GM19467 (cell line): ENCODE measurements around the gene TUBE1.
"Not testable (repeated sequence)": the region's sequence is repeated elsewhere in the genome, so short reads cannot be mapped to it uniquely, and the experiment has no call there.

Experiments used
- ATAC-seq: cut with Tn5 transposase; IDR thresholded peaks from one replicate; pipeline ENCODE4 v1.9.1; 2021; ENCODE audit warnings: mild to moderate bottlenecking, moderate library complexity; ENCODE audit not compliant: unreplicated experiment

TUBE1 gene, protein sequence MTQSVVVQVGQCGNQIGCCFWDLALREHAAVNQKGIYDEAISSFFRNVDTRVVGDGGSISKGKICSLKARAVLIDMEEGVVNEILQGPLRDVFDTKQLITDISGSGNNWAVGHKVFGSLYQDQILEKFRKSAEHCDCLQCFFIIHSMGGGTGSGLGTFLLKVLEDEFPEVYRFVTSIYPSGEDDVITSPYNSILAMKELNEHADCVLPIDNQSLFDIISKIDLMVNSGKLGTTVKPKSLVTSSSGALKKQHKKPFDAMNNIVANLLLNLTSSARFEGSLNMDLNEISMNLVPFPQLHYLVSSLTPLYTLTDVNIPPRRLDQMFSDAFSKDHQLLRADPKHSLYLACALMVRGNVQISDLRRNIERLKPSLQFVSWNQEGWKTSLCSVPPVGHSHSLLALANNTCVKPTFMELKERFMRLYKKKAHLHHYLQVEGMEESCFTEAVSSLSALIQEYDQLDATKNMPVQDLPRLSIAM

GRCh38 chr6:112087136-112087911 is at the start of gene TUBE1, which contains the start of gene FAM229B:
Gene TUBE1 (minus strand): TSS chr6:112087482. CDS start chr6:112087434, 48 bp downstream.
Gene FAM229B (plus strand): TSS chr6:112087591. CDS start chr6:112099284, 11,693 bp downstream.
- peak; percentile 98 for ATAC-seq

- no peak for ATAC-seq
Observed at GRCh38 chr6:112130878-112131277, 43.6 kb upstream of the TUBE1 start.

- ATAC-seq = no peak
Observed at GRCh38 chr6:112128208-112128607, 40.9 kb upstream of the TUBE1 start.

GRCh38 chr6:112123982-112124381 is 36.7 kb upstream of the TUBE1 start:
- no peak for ATAC-seq

- no peak for ATAC-seq
Observed at GRCh38 chr6:112122756-112123155, 35.5 kb upstream of the TUBE1 start.

DNA sequence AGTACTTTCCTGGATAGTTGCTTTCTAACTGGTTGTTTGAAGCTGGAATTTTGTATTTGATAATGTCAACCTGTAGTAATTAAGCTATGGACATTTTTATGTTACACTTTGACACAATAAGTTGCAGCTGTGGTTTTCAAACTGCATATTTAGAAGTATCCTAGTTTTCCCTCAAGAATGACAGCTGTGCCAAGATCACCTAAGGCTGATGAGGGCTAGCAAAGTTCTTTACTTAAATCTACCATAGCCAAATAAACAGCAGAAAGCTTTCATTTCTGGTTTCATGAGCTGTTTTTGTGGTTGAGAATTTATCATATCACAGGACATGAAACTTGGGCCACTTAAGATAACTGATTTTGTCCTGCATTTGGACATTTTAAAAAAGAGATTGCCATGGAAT is 30.8 kb upstream of the TUBE1 start:
- ATAC-seq = no peak

GRCh38 chr6:112117554-112117953 is 30.3 kb upstream of the TUBE1 start:
- no peak for ATAC-seq

- ATAC-seq = no peak
Observed at GRCh38 chr6:112116221-112116620, 28.9 kb upstream of the TUBE1 start.

GRCh38 chr6:112114577-112115223 is 27.4 kb upstream of the TUBE1 start:
- ATAC-seq = no peak

DNA sequence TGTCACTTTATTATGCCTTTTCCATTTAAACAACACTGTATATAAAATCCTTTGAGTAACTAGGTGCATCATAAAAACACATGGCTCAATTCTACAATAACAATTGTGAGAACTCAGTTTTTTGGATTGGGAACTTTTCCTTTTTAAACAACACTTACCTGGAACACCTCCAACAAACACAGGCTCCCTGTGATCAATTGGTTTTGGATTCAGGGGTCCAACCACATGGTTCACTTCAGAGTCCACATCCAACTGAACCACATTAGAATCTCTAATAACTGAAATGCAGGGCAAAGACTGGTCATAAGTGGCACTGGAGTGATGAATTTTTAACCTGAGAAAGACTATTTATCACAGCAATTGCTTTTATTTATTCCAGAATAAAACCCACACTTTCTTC is 26.6 kb upstream of the TUBE1 start:
- ATAC-seq = no peak

DNA sequence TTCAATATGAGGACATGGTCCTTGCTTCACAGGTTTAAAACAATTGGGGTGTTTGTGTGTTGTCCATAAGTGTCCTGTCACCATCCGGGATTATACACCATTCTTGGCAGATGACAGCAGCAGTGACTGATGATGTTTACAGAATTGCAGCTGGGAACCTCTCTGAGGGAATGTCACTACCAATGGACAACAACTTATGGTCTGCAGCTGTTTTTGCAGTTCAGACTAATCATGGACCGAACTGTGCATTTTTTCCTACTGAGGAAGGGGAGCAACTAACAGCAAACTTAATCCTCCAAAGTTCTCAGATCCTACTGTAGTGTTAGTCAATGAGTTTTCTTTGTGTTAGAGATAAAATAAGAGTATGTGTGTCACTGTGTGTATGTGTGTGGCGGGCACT is 26.1 kb upstream of the TUBE1 start:
- ATAC-seq = no peak

DNA sequence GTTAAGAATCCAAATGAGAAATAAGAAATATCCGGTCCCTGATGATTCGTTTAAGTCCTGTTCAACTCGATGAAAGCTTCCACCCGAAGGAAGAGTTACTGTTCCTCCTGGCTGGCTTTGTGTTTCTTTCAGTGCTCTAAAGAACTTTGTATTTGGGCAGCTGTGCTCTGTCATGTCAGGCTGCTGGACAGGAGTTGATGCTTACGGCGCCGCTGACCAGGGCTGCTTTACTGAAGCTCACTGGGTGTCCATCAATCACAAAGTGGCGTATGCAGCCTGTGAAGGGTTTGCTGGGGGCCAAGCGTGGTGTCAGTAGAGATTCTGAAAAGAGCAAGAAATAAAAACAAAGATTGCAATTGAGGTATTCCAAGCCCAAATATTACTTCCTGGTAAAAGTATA is 22.0 kb upstream of the TUBE1 start:
- ATAC-seq = no peak

DNA sequence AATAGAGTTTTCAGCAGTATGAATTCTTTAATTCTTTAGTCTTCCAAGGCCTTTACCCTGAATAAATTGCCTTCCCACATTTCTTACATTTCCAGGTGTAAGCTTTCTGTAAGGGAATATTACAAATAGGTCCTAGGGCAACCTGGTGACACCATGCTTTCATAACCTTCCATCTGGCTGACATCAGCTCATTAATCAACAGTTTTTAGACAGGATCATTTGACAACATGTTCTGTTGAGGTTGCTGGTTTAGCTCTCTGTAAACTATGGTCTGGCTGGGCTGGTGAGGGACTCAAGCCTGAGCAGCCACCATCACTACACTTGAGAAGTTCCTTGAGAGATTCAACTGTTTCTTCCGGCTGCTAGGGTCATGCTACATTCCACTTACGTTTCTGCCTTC is 19.3 kb upstream of the TUBE1 start:
- no peak for ATAC-seq

DNA sequence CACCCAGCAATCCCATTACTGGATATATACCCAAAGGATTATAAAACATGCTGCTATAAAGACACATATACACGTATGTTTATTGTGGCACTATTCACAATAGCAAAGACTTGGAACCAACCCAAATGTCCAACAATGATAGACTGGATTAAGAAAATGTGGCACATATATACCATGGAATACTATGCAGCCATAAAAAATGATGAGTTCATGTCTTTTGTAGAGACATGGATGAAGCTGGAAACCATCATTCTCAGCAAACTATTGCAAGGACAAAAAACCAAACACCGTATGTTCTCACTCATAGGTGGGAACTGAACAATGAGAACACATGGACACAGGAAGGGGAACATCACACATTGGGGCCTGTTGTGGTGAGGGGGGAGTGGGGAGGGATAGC is 18.7 kb upstream of the TUBE1 start:
- ATAC-seq = not testable (repeated sequence)

DNA sequence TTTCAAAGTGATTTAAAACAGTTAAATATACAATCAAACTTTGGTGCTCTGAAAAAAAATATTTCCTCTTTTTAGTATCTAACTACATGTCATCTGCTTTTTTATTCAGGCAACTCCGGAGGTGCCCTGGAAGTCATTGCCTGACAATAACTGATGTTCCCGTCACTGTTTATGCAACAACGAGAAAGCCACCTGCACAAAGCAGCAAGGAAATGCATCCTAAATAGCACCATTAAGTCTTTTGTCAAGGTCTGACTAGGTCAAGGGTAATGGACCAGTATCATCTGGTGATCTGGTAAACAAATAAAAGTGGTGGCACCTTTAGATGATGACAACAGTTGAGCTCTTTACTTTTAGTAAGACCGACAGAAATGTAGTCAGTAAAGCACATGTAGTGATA is 13.3 kb upstream of the TUBE1 start:
- no peak for ATAC-seq

GRCh38 chr6:112096901-112097300 is 9.6 kb upstream of the TUBE1 start:
- no peak for ATAC-seq

- ATAC-seq = no peak
Observed at GRCh38 chr6:112087916-112088315, 634 bp upstream of the TUBE1 start.

DNA sequence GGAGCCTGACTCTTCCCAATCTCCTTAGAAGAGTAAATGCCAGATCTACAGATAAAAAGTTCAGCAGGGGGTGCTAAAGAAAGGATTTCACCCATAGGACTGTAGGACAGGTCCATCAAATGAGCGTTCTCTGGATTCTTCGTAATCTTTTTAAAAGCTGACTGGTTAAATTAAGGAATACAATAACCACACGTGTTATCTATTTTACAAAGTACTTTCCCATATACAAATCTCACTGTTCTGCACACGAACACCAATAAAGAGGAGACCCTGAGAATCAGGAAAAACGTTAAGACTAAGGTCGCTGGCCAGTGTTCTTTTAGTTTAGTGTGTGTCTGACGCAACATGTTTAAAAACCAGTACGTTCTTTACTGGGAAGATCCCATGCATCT is 542 bp downstream of the TUBE1 start:
- peak; percentile 17 for ATAC-seq

DNA sequence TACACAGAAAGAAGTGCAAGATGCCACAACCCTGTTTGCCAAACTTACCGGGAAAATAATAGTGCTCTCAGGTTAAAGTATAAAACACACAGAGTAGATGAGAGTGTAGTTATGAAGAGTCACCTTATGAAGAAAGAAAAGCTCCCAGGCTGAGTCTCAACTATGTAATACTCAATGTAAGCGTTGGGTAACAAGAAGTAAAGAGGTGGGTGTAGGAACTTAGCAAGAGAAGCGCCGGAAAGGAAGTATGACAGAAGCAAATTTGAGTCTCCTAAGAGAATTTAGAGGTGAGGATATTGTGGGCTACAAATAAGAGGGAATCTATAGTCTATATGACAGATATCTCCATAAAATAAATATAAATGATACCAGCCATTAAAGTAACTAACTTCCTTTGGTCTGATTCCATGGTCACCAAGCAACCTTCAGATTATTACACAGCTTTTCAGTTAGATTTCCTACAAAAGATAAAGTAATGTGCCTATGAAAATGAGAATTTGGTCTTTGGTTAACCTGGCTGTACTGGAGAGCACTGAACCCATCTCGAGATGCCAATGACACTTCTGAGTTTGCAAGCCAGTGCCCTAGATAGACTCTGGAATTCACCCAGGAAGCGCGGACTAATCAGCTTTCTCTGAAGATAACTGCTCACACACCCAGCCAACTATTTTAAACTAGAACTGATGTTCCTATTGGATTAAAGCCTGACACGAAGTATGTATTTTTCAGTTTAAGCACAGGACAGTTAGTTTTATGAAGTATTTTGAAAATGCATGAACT is 1.8 kb downstream of the TUBE1 start:
- no peak for ATAC-seq

- ATAC-seq = no peak
Observed at GRCh38 chr6:112081569-112081968, 5.7 kb downstream of the TUBE1 start.

- ATAC-seq = no peak
Observed at GRCh38 chr6:112066606-112067005, 20.7 kb downstream of the TUBE1 start.
